Epithelial cell of prostate (primary cell): ENCODE results near the gene PRELID1.
A peak's percentile ranks its signal among the peaks of the same experiment; 100 is the strongest.
"Not testable (repeated sequence)": the region's sequence is repeated elsewhere in the genome, so short reads cannot be mapped to it uniquely, and the experiment has no call there.

Source experiments
- DNase-seq: peaks from one replicate; pipeline ENCODE4 v3.0.0-alpha.2; 2011; ENCODE audit warnings: low read depth, low spot score
- H3K27ac ChIP-seq: fragments of 450-650 bp; 2 replicates; pipeline ENCODE4 v1.5.1; 2017; ENCODE audit warnings: mild to moderate bottlenecking

PRELID1 gene

DNA sequence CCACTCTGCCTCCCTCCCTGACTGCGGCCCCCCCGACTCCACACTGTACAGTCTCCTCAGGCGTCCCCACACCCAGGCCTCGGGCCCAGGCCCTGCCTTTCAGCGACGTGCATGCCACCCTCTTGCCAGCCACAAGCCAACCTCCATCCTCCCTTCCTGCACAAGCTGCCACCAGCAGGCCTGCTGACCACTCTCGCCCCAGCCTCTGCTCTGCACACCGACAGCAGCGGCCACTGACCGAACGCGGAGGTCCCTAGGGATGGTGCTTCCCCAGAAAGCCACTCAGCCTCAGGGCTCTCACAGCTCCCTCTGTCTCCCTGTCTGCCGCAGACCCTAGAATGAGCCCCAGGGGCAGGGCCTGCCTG lies 29.3 kb downstream of the PRELID1 start:
- DNase-seq: no peak
- no peak overlapping the region for H3K27ac ChIP-seq

DNA sequence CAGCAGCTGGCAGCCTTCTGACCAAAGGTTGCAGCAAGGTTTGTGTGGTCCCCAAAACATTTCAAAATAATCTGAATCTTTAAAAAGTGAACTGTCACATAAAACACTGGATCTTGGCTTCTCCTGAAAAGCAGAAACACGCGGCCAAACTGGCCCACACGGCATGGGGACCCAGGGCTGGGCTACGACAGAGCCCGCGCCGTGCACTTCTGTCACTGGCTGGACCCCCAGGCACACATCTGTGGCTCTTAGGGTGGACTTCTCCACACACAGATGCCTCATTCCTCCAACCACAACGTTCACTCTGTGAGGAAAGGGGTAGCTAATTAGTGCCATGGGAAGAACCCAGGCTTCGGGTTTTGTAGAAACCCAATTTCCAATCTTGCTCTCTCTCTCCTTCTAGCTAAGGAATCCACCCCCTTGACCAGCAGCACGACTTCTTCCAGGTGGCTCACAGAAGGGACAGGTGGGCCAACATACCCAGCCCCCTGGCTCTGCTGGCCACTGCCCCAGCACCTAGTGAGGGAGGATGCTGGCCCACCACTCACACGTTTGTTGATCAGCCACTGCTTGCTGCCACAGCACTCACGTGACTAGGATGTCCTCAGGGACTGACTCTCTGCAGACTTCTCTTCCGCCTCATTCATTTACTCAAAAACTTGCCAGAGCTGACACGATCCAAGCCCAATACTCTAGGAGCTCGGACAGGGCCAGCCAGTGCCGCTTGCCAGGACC lies 30.0 kb downstream of the PRELID1 start:
- no peak overlapping the region for H3K27ac ChIP-seq
- no peak for DNase-seq

- DNase-seq: no peak
- H3K27ac ChIP-seq: no peak overlapping the region
These were observed 30.6 kb downstream of the PRELID1 start for GRCh38 chr5:177334155-177334551.

DNA sequence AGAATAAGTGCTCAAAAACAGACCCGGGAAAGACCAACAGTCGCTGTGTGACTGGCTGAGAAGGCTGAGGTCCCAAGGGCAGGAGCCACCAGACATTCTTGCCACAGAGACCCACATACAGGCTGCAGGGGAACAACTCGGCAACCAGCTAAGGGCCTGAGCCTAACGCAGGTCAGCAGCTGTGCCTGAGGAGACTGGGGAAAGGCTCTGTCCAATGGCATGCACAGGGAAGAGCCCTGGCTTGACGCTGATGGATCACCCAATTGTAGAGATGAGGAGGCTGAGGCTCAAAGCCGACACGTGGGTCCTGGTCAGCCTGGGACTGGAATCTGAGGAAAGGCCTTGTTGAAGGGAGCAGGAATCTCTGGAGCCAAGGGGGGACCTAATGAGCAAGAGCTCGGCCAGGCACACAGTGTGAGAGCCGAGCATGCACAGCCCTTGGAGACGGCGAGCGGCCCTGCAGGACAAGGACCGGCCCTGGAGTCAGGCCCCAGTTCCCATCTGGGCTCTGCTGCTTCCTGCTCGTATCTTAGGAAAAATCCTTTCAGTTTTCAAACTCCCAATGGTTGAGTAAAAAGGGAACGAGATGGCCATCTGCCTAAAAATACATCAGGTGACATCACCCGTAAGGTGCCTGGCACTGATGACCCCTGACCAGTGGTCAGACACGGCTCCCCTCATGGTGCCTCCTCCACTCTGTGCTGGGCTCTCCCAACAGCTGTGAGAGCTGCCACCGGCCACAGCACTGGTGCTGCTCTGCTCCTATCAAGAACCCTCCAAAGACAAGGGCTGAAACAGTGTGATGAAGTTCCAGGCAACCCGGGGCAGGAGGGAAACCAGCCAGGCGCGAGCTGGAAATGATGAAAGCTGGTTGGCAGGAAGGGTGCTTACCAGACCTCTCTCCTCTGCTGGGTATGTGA lies 31.4 kb downstream of the PRELID1 start:
- DNase-seq: no peak
- no peak overlapping the region for H3K27ac ChIP-seq

- H3K27ac ChIP-seq: no peak overlapping the region
These were observed 32.1 kb downstream of the PRELID1 start for GRCh38 chr5:177335701-177336065.

DNA sequence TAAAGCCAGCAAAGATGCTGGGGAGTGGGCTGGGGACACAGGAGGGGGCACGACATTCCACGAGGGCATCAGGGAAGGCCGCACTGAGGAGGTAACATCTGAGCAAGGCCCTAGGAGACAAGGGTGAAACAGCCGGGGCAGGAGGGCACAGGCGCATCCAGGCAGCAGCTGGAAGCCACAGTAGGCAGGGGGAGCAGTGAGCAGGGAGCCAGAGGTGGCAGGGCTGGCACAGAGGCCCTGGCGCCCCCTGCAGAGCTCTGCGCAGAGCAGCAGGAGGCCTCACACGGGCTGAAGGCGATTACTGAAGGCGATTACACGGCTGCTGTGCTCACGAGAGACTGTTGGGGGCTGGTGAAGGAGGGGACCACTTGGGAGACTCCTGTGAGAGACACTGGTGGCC lies 32.5 kb downstream of the PRELID1 start:
- no peak overlapping the region for H3K27ac ChIP-seq
- DNase-seq: no peak

More at GRCh38 chr5:177335701-177336065, 32.1 kb downstream of the PRELID1 start:
- no peak for DNase-seq

GRCh38 chr5:177336603-177337494 lies 33.2 kb downstream of the PRELID1 start:
- no peak overlapping the region for H3K27ac ChIP-seq
- no peak for DNase-seq

DNA sequence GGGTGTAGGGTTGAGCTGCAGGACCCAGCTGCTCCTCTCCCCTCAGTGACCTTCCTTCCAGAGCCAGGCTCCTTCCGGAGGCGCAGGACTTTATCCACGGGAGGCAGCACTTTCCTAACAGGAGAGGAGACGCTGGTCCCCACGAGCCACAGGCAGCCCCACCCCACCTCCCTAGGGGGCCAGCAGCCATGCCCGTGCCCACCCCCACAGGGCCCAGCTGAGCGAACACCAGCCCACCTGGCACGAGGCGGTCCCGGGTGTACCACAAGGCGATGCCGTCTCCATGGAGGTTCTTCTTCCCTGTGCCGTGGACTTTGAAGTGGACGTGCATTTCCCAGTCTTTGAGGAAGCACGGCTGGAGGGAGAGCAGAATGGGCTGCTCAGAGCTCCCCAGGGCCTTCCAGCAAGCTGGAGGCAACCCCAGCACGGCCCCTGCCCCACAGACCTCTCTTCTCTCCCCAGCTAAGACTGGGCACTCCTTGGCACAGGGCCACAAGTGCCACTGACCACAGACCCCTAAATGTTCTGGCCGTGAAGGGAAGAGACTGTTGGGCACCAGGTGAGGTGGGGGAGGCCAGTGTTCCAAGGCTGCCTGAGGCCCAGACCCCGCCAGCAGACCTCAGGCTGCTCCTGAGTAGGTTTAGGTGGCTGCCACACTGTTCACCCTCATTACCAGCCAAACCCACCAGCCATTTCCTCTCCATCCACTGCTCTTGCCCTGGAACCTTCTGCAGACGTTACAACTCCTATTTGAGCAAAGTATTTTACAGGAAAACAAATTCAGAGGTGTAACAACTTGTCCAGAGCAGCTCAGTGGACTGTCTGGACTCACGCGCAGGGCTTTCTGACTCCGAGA lies 34.9 kb downstream of the PRELID1 start:
- DNase-seq: no peak
- H3K27ac ChIP-seq: no peak overlapping the region

- no peak for DNase-seq
- H3K27ac ChIP-seq: no peak overlapping the region
These were observed 35.6 kb downstream of the PRELID1 start for GRCh38 chr5:177339107-177339638.

GRCh38 chr5:177343000-177343399 lies 39.4 kb downstream of the PRELID1 start:
- not testable (repeated sequence) for H3K27ac ChIP-seq, DNase-seq

- no peak for DNase-seq
- no peak overlapping the region for H3K27ac ChIP-seq
These were observed 40.2 kb downstream of the PRELID1 start for GRCh38 chr5:177343777-177344176.

GRCh38 chr5:177344891-177345290 lies 41.3 kb downstream of the PRELID1 start:
- H3K27ac ChIP-seq: no peak overlapping the region
- no peak for DNase-seq

GRCh38 chr5:177346820-177347219 lies 43.2 kb downstream of the PRELID1 start:
- DNase-seq: no peak
- no peak overlapping the region for H3K27ac ChIP-seq

DNA sequence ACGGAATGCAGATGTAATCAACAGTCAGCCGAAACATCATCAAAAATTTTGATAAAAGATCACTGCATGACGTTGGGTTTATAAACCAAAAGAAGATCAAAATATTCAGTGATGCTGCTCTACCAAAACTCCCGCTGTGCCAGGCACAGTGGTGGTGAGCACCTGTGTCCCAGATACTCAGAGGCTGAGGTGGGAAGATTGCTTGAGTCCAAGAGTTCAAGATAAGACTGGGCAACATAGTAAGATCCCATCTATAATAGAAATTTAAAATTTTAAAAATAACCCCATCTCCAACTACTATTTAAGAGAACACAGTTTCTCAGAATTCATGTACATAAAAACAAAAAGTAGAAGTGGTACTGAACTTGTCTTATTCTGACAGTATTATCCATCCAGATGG lies 44.1 kb downstream of the PRELID1 start:
- DNase-seq: no peak
- H3K27ac ChIP-seq: no peak overlapping the region

GRCh38 chr5:177349362-177349647 lies 45.7 kb downstream of the PRELID1 start:
- DNase-seq: no peak
- no peak overlapping the region for H3K27ac ChIP-seq

DNA sequence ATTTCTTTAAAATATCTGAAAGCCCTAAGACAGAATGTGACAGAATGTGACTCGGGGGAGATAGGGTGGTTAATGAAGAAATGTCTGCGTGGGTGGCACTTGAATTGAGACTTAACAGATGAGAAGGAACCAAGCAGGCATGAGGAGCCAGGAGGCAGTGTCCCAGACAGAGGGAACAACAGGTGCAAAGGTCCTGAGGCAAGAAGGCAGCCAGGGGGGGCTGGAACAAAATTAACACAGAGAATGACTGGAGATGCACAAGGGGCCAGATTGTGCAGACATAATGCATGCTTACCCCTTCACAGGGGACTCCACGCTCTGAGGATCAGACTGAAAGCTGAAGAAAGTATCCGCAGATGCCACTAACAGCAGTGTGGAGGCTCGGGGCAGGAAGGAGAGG lies 46.2 kb downstream of the PRELID1 start:
- H3K27ac ChIP-seq: no peak overlapping the region

GRCh38 chr5:177350776-177351391 lies 47.3 kb downstream of the PRELID1 start:
- no peak for DNase-seq
- peak overlapping the region; percentile 93 for H3K27ac ChIP-seq

More for the DNA sequence above, 46.2 kb downstream of the PRELID1 start:
- DNase-seq: no peak

DNA sequence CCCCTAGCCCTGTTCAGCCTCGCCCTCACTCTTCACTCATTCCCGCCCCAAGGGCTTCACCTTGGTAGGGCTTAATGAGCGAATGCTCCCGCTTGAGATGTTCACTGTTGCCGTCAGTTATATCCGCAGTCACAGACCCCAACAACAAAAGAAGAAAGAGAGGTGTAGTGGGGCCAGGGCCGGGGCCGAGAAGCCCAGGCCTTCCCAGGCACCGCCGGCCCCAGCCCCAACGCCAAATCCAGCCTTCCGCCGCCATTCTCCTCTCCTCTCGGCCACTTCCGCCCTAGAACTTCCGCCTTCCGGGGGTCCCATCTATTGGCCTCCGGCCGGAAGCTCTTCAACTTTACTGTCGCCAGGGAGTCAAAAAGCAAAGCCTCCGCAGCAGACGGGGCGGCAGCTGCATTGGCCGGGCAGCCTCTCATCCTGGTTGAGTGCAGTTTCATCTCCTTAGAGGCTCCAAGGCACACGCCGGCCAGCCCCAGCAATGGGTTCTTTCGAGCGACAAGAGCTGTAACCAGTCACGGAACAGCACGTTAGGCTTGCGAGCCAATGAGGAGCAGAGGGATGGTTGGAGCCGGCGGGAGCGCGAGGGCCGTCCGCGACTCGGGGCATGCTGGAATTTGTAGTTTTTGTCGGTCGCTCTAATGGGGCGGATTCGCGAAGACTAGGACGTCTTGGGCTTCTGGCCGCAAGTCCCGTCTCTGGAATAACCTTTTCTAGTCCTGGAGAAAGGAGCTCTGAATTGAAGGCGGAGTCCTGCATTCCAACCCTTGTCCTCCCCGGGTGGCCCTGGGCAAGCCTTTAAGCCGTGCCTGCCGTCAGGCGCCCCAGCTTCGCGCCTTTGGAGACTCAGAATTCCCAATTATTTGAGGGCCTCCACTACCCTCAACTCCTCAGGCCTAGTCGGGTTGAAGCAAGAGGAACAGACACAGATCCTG lies 48.1 kb downstream of the PRELID1 start, which contains the start of gene LMAN2:
Gene LMAN2, minus strand, starts transcription at position 277 of the 938 bp plus-strand sequence. Its CDS starts 21 bp downstream, at position 256.
- peak within 1 kb of the TSS; percentile 93 for H3K27ac ChIP-seq

More for the DNA sequence above, 48.1 kb downstream of the PRELID1 start, which contains the start of gene LMAN2:
- DNase-seq: peak; percentile 77
